IMR-90 (cell line): ENCODE results near the gene MYO1D.

ENCODE experiments used
- CEBPB ChIP-seq: IDR thresholded peaks from 2 replicates; pipeline ENCODE4 v1.6.1; 2012; ENCODE audit warnings: low read depth, low read length, improper control_type of control experiment
- CTCF ChIP-seq: conservative IDR thresholded peaks from 2 replicates; pipeline ENCODE4 v1.5.1; 2012; ENCODE audit warnings: mild to moderate bottlenecking, low read depth, low read length, improper control_type of control experiment
- MAZ ChIP-seq: IDR thresholded peaks from 2 replicates; pipeline ENCODE4 v1.6.1; 2012; ENCODE audit warnings: low read depth, mild to moderate bottlenecking, low read length, improper control_type of control experiment, moderate library complexity, borderline replicate concordance
- POLR2A ChIP-seq: IDR thresholded peaks from 2 replicates; pipeline ENCODE4 v1.6.1; 2012; ENCODE audit warnings: mild to moderate bottlenecking, low read depth, low read length

GRCh38 chr17:32513579-32513978 lies 363.3 kb downstream of the MYO1D start:
- TF ChIP-seq CTCF = no peak
- TF ChIP-seq MAZ = no peak
- TF ChIP-seq POLR2A = no peak
- TF ChIP-seq CEBPB = no peak
